Measurements from ENCODE around the gene SERP2. TPM values are rescaled to one million over a fixed set of nuclear protein-coding genes. Genes with fewer than 3 reads are reported as not detected.

Gene SERP2
- total RNA-seq, 3 donors from 2014 or later: 3.3 to 6.0 (median 5.8) TPM

- Histone ChIP-seq H3K4me1 (ENCODE audit: low read depth) (peaks cover 12% of the 10 kb centered on the region), H3K9me3 (no peaks in the 10 kb centered on the region), H3K4me3 (no peak overlapping the region), H3K36me3 (ENCODE audit: low read depth) (no peaks in the 10 kb centered on the region)
- TF ChIP-seq, protein P1, sequence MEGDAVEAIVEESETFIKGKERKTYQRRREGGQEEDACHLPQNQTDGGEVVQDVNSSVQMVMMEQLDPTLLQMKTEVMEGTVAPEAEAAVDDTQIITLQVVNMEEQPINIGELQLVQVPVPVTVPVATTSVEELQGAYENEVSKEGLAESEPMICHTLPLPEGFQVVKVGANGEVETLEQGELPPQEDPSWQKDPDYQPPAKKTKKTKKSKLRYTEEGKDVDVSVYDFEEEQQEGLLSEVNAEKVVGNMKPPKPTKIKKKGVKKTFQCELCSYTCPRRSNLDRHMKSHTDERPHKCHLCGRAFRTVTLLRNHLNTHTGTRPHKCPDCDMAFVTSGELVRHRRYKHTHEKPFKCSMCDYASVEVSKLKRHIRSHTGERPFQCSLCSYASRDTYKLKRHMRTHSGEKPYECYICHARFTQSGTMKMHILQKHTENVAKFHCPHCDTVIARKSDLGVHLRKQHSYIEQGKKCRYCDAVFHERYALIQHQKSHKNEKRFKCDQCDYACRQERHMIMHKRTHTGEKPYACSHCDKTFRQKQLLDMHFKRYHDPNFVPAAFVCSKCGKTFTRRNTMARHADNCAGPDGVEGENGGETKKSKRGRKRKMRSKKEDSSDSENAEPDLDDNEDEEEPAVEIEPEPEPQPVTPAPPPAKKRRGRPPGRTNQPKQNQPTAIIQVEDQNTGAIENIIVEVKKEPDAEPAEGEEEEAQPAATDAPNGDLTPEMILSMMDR (IDR thresholded peaks at IDR 0.05): no peak
- DNase-seq: no peak
- ATAC-seq: no peak
- intact Hi-C loops (cut with DNase I, micrococcal nuclease): loop anchor here (5.0 to 10.0 kb wide), 3 partner anchors 385 to 532 kb away; no protein-coding TSS in a partner anchor
Measured at GRCh38 chr13:44439452-44440024, 65.9 kb downstream of the SERP2 start.

- DNase-seq: no peak
- Histone ChIP-seq H3K9me3 (no peaks in the 10 kb centered on the region), H3K4me3 (no peak overlapping the region), H3K36me3 (ENCODE audit: low read depth) (no peaks in the 10 kb centered on the region), H3K4me1 (ENCODE audit: low read depth) (peaks cover 9% of the 10 kb centered on the region)
- ATAC-seq: no peak
- TF ChIP-seq, protein P1 (IDR thresholded peaks at IDR 0.05): no peak
- intact Hi-C loops (cut with DNase I, micrococcal nuclease): no loop called here
Measured at GRCh38 chr13:44440046-44440608, 66.5 kb downstream of the SERP2 start.

Other genes with a start within 250 kb of the SERP2 start
- 100 to 1,000 TPM; 249 to 299 (median 260) TPM for gene TSC22D1, start 202.5 kb downstream of the SERP2 start, total RNA-seq

Measured in mucosa of descending colon (tissue), 3 donors.